GM06990 (cell line): ENCODE data around the gene CARM1.

Experiments used
- DNase-seq: peaks from one replicate; pipeline ENCODE4 v3.0.0-alpha.2; 2011; ENCODE audit not compliant: insufficient read length; ENCODE audit errors: extremely low read depth
- H3K27me3 ChIP-seq: replicated peaks from 2 replicates; pipeline ENCODE4 v1.6.0; 2011; ENCODE audit warnings: low read length; ENCODE audit not compliant: control insufficient read depth, insufficient read depth
- H3K36me3 ChIP-seq: 2 replicates; pipeline ENCODE4 v1.5.1; 2011; ENCODE audit warnings: low read length; ENCODE audit not compliant: control insufficient read depth, insufficient read depth
- H3K4me3 ChIP-seq: replicated peaks from 2 replicates; pipeline ENCODE4 v1.5.1; 2011; ENCODE audit warnings: low read depth, mild to moderate bottlenecking, control low read depth, low read length
- TF ChIP-seq, protein P1 (sequence below): IDR thresholded peaks from 2 replicates; pipeline ENCODE4 v1.5.1; 2011; ENCODE audit warnings: low read length, control low read depth, mild to moderate bottlenecking, inconsistent platforms; ENCODE audit not compliant: insufficient read depth, poor library complexity, severe bottlenecking

Gene CARM1

GRCh38 chr19:10920288-10920655 is 48.9 kb downstream of the CARM1 start:
- DNase-seq, result no peak
- H3K27me3 ChIP-seq, result no peaks in the 10 kb centered on the region
- no peak overlapping the region for H3K4me3 ChIP-seq
- peaks cover 35% of the 10 kb centered on the region for H3K36me3 ChIP-seq
- TF ChIP-seq, protein P1, sequence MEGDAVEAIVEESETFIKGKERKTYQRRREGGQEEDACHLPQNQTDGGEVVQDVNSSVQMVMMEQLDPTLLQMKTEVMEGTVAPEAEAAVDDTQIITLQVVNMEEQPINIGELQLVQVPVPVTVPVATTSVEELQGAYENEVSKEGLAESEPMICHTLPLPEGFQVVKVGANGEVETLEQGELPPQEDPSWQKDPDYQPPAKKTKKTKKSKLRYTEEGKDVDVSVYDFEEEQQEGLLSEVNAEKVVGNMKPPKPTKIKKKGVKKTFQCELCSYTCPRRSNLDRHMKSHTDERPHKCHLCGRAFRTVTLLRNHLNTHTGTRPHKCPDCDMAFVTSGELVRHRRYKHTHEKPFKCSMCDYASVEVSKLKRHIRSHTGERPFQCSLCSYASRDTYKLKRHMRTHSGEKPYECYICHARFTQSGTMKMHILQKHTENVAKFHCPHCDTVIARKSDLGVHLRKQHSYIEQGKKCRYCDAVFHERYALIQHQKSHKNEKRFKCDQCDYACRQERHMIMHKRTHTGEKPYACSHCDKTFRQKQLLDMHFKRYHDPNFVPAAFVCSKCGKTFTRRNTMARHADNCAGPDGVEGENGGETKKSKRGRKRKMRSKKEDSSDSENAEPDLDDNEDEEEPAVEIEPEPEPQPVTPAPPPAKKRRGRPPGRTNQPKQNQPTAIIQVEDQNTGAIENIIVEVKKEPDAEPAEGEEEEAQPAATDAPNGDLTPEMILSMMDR, result no peak

- H3K27me3 ChIP-seq, result no peaks in the 10 kb centered on the region
- H3K4me3 ChIP-seq, result no peak overlapping the region
- TF ChIP-seq, protein P1, result no peak
- DNase-seq, result no peak
- peaks cover 31% of the 10 kb centered on the region for H3K36me3 ChIP-seq
Measured at GRCh38 chr19:10920781-10921180, 49.4 kb downstream of the CARM1 start.

DNA sequence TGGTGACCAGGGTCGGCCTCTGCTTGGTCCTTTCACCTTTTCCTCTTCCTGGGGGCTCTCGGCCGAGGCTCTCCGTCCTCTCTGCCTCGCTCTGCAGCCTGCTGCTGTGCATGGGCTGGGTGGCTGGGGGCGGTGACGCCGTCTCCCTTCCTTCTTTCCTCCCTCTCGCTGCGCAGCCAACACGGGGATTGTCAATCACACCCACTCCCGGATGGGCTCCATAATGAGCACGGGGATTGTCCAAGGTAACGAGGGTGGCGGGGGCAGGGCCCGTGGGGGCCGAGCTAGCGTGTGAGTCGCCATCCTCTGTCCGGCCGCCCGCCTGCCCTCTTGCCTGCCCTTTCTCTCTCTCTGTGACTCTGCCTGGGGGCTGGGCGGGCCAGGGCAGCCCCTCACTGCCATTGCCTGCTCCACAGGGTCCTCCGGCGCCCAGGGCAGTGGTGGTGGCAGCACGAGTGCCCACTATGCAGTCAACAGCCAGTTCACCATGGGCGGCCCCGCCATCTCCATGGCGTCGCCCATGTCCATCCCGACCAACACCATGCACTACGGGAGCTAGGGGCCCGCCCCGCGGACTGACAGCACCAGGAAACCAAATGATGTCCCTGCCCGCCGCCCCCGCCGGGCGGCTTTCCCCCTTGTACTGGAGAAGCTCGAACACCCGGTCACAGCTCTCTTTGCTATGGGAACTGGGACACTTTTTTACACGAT is 50.0 kb downstream of the CARM1 start:
- no peaks in the 10 kb centered on the region for H3K27me3 ChIP-seq
- TF ChIP-seq, protein P1, result no peak
- H3K36me3 ChIP-seq, result peaks cover 28% of the 10 kb centered on the region
- no peak for DNase-seq
- H3K4me3 ChIP-seq, result no peak overlapping the region

GRCh38 chr19:10921910-10922637 is 50.7 kb downstream of the CARM1 start:
- H3K27me3 ChIP-seq, result no peaks in the 10 kb centered on the region
- peaks cover 25% of the 10 kb centered on the region for H3K36me3 ChIP-seq
- no peak overlapping the region for H3K4me3 ChIP-seq
- no peak for DNase-seq
- TF ChIP-seq, protein P1, result no peak

DNA sequence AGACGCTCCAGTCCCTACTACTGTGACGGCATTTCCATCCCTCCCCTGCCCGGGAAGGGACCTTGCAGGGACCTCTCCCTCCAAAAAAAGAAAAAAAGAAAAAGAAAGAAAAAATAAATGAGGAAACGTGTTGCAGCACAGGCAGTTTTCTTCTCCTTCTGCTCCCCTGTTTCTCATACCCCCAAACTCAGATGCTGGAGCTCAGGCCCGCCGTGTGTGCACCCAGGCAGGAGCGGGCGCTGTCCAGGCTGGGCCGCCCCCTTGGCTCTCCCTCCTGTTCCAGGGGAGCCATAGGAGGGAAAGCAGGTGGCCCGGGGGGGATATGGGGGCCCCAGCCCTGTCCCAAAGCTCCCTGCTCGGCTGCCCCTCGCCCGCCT is 51.3 kb downstream of the CARM1 start:
- TF ChIP-seq, protein P1, result no peak
- Histone ChIP-seq H3K36me3 (peaks cover 25% of the 10 kb centered on the region), H3K4me3 (no peak overlapping the region)

More for the DNA sequence above, 51.3 kb downstream of the CARM1 start:
- DNase-seq, result no peak
- H3K27me3 ChIP-seq, result no peaks in the 10 kb centered on the region
